Activated naive CD8-positive, alpha-beta T cell treated with anti-CD3 and anti-CD28 coated beads for 36 hours (primary cell): ENCODE results near the gene RBM25. TPM values are rescaled to one million over a fixed set of nuclear protein-coding genes. Genes with fewer than 3 reads are reported as not detected.

Experiments
- DNase-seq: peaks from one replicate; pipeline ENCODE4 v3.0.0; 2021
- H3K27ac Mint-ChIP-seq: one replicate; pipeline ENCODE4 v1.8.0; 2022; ENCODE audit warnings: mild to moderate bottlenecking, moderate library complexity, mixed read lengths
- H3K27me3 Mint-ChIP-seq: one replicate; pipeline ENCODE4 v1.8.0; 2022; ENCODE audit warnings: mild to moderate bottlenecking, mixed read lengths
- H3K36me3 Mint-ChIP-seq: one replicate; pipeline ENCODE4 v1.8.0; 2021; ENCODE audit warnings: mild to moderate bottlenecking, mixed read lengths
- H3K4me1 Mint-ChIP-seq: one replicate; pipeline ENCODE4 v1.8.0; 2021; ENCODE audit warnings: mixed read lengths
- H3K4me3 Mint-ChIP-seq: one replicate; pipeline ENCODE4 v1.8.0; 2022; ENCODE audit warnings: mild to moderate bottlenecking, moderate library complexity, mixed read lengths
- H3K9me3 Mint-ChIP-seq: one replicate; pipeline ENCODE4 v1.8.0; 2022; ENCODE audit warnings: mixed read lengths
- total RNA-seq, 2 experiments: library from RNA; stranded (reverse); gene quantifications; one replicate each; pipeline ENCODE4 v1.2.3, GENCODE V29; 2021

The RBM25 gene
- total RNA-seq, 2 experiments from 2014 or later = 102 to 108 TPM

GRCh38 chr14:73057944-73058223 lies 450 bp upstream of the RBM25 start:
- Mint-ChIP-seq H3K9me3 (no peaks in the 10 kb centered on the region), H3K27ac (no peak overlapping the region), H3K4me3 (no peak overlapping the region), H3K27me3 (no peaks in the 10 kb centered on the region), H3K4me1 (peaks cover 27% of the 10 kb centered on the region), H3K36me3 (peaks cover 29% of the 10 kb centered on the region)
- DNase-seq = no peak

- H3K4me1 Mint-ChIP-seq = peaks cover 34% of the 10 kb centered on the region
- H3K27ac Mint-ChIP-seq = no peak overlapping the region
- no peaks in the 10 kb centered on the region for H3K27me3 Mint-ChIP-seq
- peaks cover 35% of the 10 kb centered on the region for H3K36me3 Mint-ChIP-seq
- no peaks in the 10 kb centered on the region for H3K9me3 Mint-ChIP-seq
- DNase-seq = no peak
- no peak overlapping the region for H3K4me3 Mint-ChIP-seq
These were observed 764 bp downstream of the RBM25 start for GRCh38 chr14:73058922-73059673.

DNA sequence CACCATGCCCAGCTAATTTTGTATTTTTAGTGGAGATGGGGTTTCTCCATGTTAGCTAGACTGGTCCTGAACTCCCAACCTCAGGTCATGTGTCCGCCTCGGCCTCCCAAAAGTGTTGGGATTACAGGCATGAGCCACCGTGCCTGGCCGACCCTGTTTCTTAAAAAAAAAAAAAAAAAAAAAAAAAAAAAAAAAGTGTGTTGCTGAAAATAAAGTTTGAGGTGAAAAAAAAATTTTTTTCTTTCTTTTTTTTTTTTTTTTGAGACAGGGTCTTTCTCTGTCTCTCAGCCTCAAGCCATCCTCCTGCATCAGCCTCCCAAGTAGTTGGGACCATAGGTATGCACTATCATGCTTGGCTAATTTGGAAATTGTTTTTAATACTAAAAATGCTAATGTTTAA lies 11.3 kb downstream of the RBM25 start:
- no peak for DNase-seq
- no peak overlapping the region for H3K4me3 Mint-ChIP-seq
- H3K4me1 Mint-ChIP-seq = peaks cover 28% of the 10 kb centered on the region
- peaks cover 29% of the 10 kb centered on the region for H3K36me3 Mint-ChIP-seq
- H3K9me3 Mint-ChIP-seq = no peaks in the 10 kb centered on the region
- H3K27ac Mint-ChIP-seq = no peak overlapping the region
- H3K27me3 Mint-ChIP-seq = no peaks in the 10 kb centered on the region

- H3K4me1 Mint-ChIP-seq = peaks cover 12% of the 10 kb centered on the region
- peaks cover 45% of the 10 kb centered on the region for H3K36me3 Mint-ChIP-seq
- no peak overlapping the region for H3K4me3 Mint-ChIP-seq
- no peaks in the 10 kb centered on the region for H3K9me3 Mint-ChIP-seq
- peak overlapping the region; percentile 58 for H3K27ac Mint-ChIP-seq
- no peaks in the 10 kb centered on the region for H3K27me3 Mint-ChIP-seq
- DNase-seq = no peak
These were observed 32.7 kb downstream of the RBM25 start for GRCh38 chr14:73091044-73091443.

GRCh38 chr14:73097421-73097820 lies 39.1 kb downstream of the RBM25 start:
- no peak for DNase-seq
- Mint-ChIP-seq H3K36me3 (peaks cover 19% of the 10 kb centered on the region), H3K27me3 (no peaks in the 10 kb centered on the region), H3K9me3 (no peaks in the 10 kb centered on the region), H3K4me1 (peaks cover 6% of the 10 kb centered on the region), H3K4me3 (no peak overlapping the region), H3K27ac (no peak overlapping the region)

DNA sequence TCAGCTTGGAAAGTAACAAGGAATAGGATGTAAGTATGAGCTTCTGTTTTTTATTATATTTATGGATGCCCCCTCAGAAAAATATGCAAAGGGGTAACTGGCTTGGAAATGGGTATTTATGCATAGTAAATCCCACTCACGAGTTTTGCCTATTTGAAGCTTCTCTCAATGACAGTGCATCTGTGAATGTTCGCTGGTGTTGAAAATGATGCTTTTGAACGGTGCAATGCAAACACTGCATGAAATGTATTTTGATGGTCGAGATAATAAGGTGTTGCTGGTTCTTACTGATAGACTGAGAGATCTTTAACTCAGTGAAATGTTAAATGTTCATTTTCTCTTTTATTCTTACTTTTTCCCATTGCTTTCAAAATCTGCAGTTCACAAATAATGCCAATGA lies 42.0 kb downstream of the RBM25 start:
- no peak overlapping the region for H3K27ac Mint-ChIP-seq
- no peak overlapping the region for H3K4me3 Mint-ChIP-seq
- no peaks in the 10 kb centered on the region for H3K27me3 Mint-ChIP-seq
- H3K36me3 Mint-ChIP-seq = peaks cover 24% of the 10 kb centered on the region
- no peak for DNase-seq
- no peaks in the 10 kb centered on the region for H3K9me3 Mint-ChIP-seq
- no peaks in the 10 kb centered on the region for H3K4me1 Mint-ChIP-seq

GRCh38 chr14:73102806-73103497 lies 44.6 kb downstream of the RBM25 start:
- Mint-ChIP-seq H3K4me3 (no peak overlapping the region), H3K36me3 (peaks cover 32% of the 10 kb centered on the region), H3K27ac (no peak overlapping the region), H3K27me3 (no peaks in the 10 kb centered on the region), H3K9me3 (no peaks in the 10 kb centered on the region), H3K4me1 (no peaks in the 10 kb centered on the region)
- DNase-seq = no peak

GRCh38 chr14:73105050-73105449 lies 46.7 kb downstream of the RBM25 start:
- Mint-ChIP-seq H3K27me3 (no peaks in the 10 kb centered on the region), H3K4me1 (no peaks in the 10 kb centered on the region), H3K27ac (no peak overlapping the region), H3K4me3 (no peak overlapping the region), H3K36me3 (peaks cover 31% of the 10 kb centered on the region), H3K9me3 (no peaks in the 10 kb centered on the region)
- DNase-seq = no peak

- Mint-ChIP-seq H3K27ac (no peak overlapping the region), H3K27me3 (no peaks in the 10 kb centered on the region), H3K36me3 (peaks cover 28% of the 10 kb centered on the region), H3K4me3 (no peak overlapping the region), H3K4me1 (no peaks in the 10 kb centered on the region), H3K9me3 (no peaks in the 10 kb centered on the region)
- no peak for DNase-seq
These were observed 47.4 kb downstream of the RBM25 start for GRCh38 chr14:73105727-73106126.

DNA sequence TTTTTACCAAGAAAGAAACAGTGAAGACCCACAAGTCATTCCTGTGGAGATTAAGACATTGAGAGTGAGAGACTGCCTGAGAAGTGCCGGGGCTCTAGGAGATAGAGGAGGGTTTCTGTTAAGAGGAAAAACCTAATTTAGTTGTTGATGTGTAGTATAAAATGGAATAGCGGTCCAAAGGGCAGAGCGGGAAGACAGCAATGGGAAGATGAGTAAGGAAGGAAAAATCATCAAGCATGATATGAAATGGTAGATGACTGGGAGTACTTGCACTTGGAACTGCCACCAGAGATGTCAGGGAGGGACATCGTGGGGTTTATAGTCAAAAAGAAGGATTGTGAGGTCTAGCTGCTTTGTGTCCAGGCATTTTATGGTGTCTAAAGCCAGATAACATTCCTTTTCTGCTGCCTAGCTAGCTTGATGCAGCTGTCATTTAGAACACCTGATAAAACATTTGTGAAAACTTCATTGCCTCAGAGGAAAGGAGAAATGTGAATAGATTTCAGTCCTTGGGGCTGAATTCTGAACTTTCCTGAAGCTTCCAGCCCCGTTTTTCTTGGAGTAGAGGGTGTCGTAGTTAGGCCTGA lies 57.8 kb downstream of the RBM25 start:
- Mint-ChIP-seq H3K27me3 (no peaks in the 10 kb centered on the region), H3K4me1 (peaks cover 7% of the 10 kb centered on the region), H3K36me3 (peaks cover 32% of the 10 kb centered on the region), H3K4me3 (no peak overlapping the region), H3K27ac (peak overlapping the region; percentile 2), H3K9me3 (no peaks in the 10 kb centered on the region)
- no peak for DNase-seq

- Mint-ChIP-seq H3K4me3 (no peak overlapping the region), H3K4me1 (no peaks in the 10 kb centered on the region), H3K36me3 (peaks cover 12% of the 10 kb centered on the region), H3K27me3 (no peaks in the 10 kb centered on the region), H3K9me3 (no peaks in the 10 kb centered on the region), H3K27ac (no peak overlapping the region)
- no peak for DNase-seq
These were observed 66.0 kb downstream of the RBM25 start for GRCh38 chr14:73124180-73124894.

DNA sequence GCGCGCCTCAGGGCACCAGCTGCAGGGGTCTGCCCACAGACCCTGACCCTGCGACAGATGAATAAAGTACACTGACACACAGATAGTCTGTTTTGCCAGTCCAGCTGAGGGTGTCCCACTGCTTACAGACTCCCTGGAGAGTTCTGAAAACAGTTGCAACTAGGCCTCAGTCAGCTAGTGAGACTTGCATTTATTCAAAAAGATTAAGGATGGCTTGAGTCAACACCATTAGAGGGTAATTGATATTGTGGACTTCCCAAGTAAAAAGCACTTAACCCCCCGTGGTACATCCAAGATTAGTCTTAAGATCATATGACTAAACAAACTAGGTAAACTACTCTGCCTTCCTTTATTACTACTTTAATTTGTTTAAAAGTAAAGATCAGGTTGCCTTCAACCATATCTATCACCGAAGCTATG lies 66.8 kb downstream of the RBM25 start:
- DNase-seq = no peak
- Mint-ChIP-seq H3K36me3 (peaks cover 12% of the 10 kb centered on the region), H3K4me1 (no peaks in the 10 kb centered on the region), H3K27me3 (no peaks in the 10 kb centered on the region), H3K4me3 (no peak overlapping the region), H3K27ac (no peak overlapping the region), H3K9me3 (no peaks in the 10 kb centered on the region)

DNA sequence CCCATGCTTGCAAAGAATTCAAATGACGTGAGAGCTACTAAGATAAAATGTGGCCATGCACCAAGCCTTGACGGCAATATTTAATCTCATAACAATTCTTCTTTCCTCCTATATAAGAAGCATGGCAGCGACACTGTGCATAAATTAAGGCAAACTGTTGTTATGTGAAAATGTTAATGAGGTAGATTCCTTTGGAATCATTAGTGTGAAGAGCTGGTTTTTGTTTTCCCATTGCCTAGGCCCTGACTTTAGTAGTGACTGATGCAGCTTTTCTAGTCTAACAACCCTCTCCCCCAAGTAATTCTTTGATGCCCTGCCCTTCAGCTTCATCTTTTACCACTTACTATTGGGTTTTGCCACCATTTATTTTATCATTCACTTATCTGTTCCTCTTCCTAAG lies 67.4 kb downstream of the RBM25 start:
- no peak for DNase-seq
- Mint-ChIP-seq H3K36me3 (peaks cover 12% of the 10 kb centered on the region), H3K4me1 (no peaks in the 10 kb centered on the region), H3K4me3 (no peak overlapping the region), H3K27ac (peak overlapping the region; percentile 22), H3K9me3 (no peaks in the 10 kb centered on the region), H3K27me3 (no peaks in the 10 kb centered on the region)

DNA sequence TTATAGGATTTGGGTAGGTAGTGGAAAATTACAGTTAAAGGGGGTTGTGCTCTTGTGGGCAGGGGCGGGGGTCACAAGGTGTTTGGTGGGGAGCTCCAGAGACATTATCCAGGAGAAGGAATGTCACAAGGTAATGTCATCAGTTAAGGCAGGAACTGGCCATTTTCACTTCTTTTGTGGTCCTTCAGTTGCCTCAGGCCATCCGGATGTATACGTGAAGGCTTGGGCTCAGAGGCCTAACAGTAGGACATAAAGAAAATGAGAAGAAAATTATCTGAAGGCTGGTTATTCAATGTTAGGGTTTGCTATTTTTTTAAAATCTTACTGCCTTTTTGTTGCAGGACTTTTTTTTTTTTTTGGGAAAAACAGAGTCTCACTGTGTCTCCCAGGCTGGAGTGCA lies 75.5 kb downstream of the RBM25 start:
- peaks cover 15% of the 10 kb centered on the region for H3K9me3 Mint-ChIP-seq
- peaks cover 19% of the 10 kb centered on the region for H3K36me3 Mint-ChIP-seq
- no peak overlapping the region for H3K4me3 Mint-ChIP-seq
- no peaks in the 10 kb centered on the region for H3K27me3 Mint-ChIP-seq
- no peak for DNase-seq
- peaks cover 11% of the 10 kb centered on the region for H3K4me1 Mint-ChIP-seq
- no peak overlapping the region for H3K27ac Mint-ChIP-seq

GRCh38 chr14:73136085-73136386 lies 77.7 kb downstream of the RBM25 start:
- peaks cover 21% of the 10 kb centered on the region for H3K36me3 Mint-ChIP-seq
- peak overlapping the region; percentile 89 for H3K27ac Mint-ChIP-seq
- peaks cover 14% of the 10 kb centered on the region for H3K4me1 Mint-ChIP-seq
- no peaks in the 10 kb centered on the region for H3K27me3 Mint-ChIP-seq
- H3K9me3 Mint-ChIP-seq = peaks cover 15% of the 10 kb centered on the region
- no peak for DNase-seq
- H3K4me3 Mint-ChIP-seq = peak overlapping the region; percentile 85
